ENCODE data around the gene STKLD1.
A peak's percentile ranks its signal among the peaks of the same experiment; 100 is the strongest.

The STKLD1 gene

DNA sequence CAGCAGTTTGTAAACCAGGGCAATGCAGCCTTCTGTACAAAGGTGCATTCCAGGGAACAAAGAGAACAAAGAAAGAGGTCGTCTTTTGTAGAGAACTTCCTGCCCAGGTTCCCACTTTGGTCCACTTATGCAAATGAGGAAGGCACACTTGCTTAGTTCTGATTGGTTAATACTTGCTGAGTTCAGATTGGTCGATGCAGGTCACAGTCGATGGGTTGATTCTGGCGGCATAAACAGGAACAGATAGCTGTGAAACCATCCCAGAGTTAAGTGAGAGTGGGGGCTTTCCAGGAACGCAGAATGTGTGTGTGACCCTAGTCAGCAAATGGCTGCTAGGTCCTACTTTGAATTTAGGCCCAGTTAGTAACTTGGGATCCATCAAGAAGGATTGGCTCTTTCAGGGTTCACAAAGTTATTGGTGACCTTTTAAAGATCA lies 44.2 kb downstream of the STKLD1 start:
- ChIA-PET CTCF (no interaction called here), POLR2A (ENCODE audit: low non-redundant PET) (no interaction called here)
- peak overlapping the region; percentile 88; the same call in 1 of the 2 replicates for H3K27ac ChIP-seq
- TF ChIP-seq, protein P1, sequence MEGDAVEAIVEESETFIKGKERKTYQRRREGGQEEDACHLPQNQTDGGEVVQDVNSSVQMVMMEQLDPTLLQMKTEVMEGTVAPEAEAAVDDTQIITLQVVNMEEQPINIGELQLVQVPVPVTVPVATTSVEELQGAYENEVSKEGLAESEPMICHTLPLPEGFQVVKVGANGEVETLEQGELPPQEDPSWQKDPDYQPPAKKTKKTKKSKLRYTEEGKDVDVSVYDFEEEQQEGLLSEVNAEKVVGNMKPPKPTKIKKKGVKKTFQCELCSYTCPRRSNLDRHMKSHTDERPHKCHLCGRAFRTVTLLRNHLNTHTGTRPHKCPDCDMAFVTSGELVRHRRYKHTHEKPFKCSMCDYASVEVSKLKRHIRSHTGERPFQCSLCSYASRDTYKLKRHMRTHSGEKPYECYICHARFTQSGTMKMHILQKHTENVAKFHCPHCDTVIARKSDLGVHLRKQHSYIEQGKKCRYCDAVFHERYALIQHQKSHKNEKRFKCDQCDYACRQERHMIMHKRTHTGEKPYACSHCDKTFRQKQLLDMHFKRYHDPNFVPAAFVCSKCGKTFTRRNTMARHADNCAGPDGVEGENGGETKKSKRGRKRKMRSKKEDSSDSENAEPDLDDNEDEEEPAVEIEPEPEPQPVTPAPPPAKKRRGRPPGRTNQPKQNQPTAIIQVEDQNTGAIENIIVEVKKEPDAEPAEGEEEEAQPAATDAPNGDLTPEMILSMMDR (conservative IDR thresholded peaks at IDR 0.05; ENCODE audit: low read depth), result no peak
- no peak for DNase-seq (ENCODE audit: low spot score)

- POLR2A ChIA-PET (ENCODE audit: low non-redundant PET), result no interaction called here
- CTCF ChIA-PET, result interaction anchor here (0.7 kb wide), 1 partner anchor 486 kb away, joined by 6 read pairs; no protein-coding TSS in a partner anchor
- H3K27ac ChIP-seq, result peak within 1 kb of the TSS; percentile 46
- no peak for DNase-seq (ENCODE audit: low spot score)
- TF ChIP-seq, protein P1 (conservative IDR thresholded peaks at IDR 0.05; ENCODE audit: low read depth), result no peak
Measured at GRCh38 chr9:133421615-133422542, 45.7 kb downstream of the STKLD1 start, which contains the start of gene ADAMTS13. Gene ADAMTS13 (plus strand): TSS chr9:133422367. CDS start chr9:133422444, 77 bp downstream.

GRCh38 chr9:133423216-133423615 lies 47.0 kb downstream of the STKLD1 start:
- ChIA-PET CTCF (interaction anchor here (0.7 kb wide), 1 partner anchor 39 kb away, joined by 5 read pairs; no protein-coding TSS in a partner anchor), POLR2A (ENCODE audit: low non-redundant PET) (no interaction called here)
- no peak for DNase-seq (ENCODE audit: low spot score)
- no peak overlapping the region for H3K27ac ChIP-seq
- TF ChIP-seq, protein P1 (conservative IDR thresholded peaks at IDR 0.05; ENCODE audit: low read depth), result no peak

- no peak overlapping the region for H3K27ac ChIP-seq
- no peak for DNase-seq (ENCODE audit: low spot score)
- CTCF ChIA-PET, result no interaction called here
- POLR2A ChIA-PET (ENCODE audit: low non-redundant PET), result no interaction called here
- TF ChIP-seq, protein P1 (conservative IDR thresholded peaks at IDR 0.05; ENCODE audit: low read depth), result no peak
Measured at GRCh38 chr9:133424187-133424586, 48.0 kb downstream of the STKLD1 start.

GRCh38 chr9:133425049-133425632 lies 49.0 kb downstream of the STKLD1 start:
- CTCF ChIA-PET, result interaction anchor here (0.7 kb wide), 1 partner anchor 16 kb away, joined by 3 read pairs; no protein-coding TSS in a partner anchor
- POLR2A ChIA-PET (ENCODE audit: low non-redundant PET), result no interaction called here
- TF ChIP-seq, protein P1 (conservative IDR thresholded peaks at IDR 0.05; ENCODE audit: low read depth), result no peak
- H3K27ac ChIP-seq, result no peak overlapping the region
- DNase-seq (ENCODE audit: low spot score), result no peak

GRCh38 chr9:133426011-133426410 lies 49.8 kb downstream of the STKLD1 start:
- TF ChIP-seq, protein P1 (conservative IDR thresholded peaks at IDR 0.05; ENCODE audit: low read depth), result no peak
- CTCF ChIA-PET, result interaction anchor here (0.7 kb wide), 1 partner anchor 15 kb away, joined by 3 read pairs; no protein-coding TSS in a partner anchor
- POLR2A ChIA-PET (ENCODE audit: low non-redundant PET), result no interaction called here
- no peak overlapping the region for H3K27ac ChIP-seq
- no peak for DNase-seq (ENCODE audit: low spot score)
